HPDE6-E6E7 (cell line): ENCODE results near the gene HTRA2.

ENCODE experiments used
- DNase-seq: peaks from one replicate; pipeline ENCODE4 v3.0.0; 2011; ENCODE audit warnings: missing footprints; ENCODE audit errors: extremely low spot score

The HTRA2 gene

DNA sequence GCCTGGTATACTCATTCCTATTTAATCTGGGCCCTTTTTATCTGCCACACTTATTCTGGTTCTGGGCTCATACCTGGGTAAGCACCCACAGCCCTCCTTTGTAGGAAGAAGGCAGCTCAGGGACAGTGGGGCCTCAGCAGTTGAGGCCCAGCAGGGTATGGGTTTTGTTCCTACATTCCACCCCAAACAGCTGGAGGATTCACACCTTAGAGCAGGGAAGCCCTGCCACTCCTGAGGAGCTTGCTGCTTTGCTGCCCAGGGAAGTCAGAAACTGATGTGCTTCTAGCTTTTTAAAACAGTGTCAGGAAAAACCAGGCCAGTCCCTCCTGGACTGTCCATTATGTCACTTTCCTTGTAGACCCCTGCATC is 29.2 kb upstream of the HTRA2 start:
- no peak for DNase-seq

DNA sequence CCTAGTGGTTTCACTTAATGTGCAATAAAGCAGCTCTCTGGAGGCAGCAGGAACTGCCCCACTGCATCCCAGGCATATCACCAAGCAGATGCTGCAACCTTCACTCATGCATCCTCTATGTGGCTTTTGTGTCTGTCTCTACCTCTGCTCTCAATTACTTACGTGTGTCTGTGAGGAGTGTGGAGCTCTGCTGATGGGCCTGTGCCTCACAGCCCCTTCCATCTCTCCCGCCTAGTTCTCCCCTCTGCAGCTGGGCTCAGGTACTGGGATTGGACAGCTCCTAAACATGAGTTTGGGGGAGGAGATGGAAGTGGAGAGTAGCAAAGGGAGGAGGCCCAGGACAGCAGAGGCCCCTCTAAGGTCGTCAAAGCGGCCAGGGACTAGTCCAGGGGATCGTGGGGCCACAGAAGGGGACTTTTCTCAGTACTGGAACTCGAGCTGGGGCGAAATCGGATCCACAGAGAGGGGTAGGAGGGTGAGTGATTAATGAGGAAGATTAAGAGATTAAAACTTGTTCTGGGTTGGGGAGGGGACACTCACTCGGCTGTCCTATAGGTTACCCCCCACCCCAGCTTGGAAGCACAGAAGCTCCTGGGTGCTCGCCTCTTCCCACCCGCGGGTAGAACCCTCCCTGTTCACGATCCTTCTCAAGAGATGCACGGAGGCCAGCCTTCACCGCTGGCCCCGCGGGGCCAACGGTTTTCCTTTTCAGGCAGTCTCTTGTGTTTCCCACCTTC is 28.2 kb upstream of the HTRA2 start:
- DNase-seq = no peak

DNA sequence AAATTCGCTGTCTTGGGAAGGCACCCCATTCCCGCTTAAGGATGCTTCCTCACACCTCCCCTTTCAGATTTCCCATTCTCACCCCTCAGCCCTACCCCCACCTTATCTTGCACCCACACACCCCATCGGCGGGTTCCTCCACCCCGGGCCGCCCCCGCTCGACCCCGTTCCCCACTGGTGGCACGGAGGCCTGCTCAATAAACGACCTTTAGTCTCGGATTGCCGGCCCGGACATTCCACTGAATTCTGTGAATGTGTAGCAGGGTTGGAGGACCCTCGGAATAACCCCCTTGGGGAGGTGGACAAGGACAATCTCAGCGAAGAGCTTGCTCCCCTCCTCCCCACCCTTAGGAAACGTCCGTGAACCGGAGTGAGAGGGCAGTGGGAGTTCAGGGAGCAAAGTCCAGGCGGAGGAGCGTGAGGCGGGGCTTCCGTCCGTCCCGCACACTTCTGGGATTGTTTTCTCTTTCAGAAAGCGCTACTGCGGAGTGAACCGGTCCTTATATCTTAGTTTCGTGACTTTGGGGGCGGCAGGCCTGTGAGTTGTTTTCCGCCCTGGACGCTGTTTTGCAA is 27.5 kb upstream of the HTRA2 start:
- DNase-seq = no peak

- no peak for DNase-seq
These were observed 26.8 kb upstream of the HTRA2 start for GRCh38 chr2:74502720-74503505.

DNA sequence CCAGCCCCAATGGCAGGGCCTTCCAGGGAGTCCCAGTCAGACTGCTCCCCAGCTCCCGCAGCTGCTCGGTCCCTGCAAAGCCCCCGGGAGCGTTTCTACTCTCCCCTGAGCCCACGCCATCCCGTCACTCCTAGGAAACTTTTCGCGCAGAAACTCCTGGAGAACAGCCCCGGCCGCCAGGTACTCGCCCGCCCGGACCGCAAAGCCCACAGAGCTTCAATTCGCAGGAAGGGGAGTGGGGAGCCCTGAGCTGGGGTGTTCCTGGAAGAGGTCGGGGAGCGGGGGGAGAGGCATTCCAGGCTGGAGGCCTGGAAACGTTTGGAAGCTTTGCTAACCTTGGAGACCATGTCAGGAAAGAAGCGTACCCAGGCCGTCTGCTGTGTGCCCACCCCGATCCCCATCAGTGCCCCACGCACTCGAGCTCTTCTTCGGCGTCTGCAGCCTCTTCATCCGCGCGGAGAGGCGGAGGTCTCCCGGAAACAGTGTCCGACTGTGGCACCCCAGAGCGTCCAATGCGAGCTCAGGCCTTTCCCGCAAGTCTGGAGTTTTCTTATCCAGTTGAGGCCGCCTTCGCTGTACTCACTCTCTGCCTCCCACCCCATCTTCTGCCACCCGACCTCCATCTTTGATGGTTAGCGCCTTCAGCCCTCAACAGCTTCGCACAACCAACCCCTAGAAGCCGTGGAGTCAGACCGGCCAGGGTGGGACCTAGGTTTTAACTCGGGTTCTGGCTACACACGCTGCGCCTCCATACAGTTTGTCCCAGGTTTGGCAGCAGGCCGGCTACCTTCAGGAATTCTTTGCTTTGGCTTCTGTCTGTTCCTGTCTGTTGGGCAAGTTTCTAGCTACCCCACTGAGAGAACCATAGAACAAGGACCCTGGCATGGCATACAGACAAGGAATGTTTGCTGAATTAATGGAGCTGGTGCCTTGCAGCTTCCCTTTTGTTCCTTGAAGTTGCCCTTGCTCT is 25.9 kb upstream of the HTRA2 start:
- no peak for DNase-seq

DNA sequence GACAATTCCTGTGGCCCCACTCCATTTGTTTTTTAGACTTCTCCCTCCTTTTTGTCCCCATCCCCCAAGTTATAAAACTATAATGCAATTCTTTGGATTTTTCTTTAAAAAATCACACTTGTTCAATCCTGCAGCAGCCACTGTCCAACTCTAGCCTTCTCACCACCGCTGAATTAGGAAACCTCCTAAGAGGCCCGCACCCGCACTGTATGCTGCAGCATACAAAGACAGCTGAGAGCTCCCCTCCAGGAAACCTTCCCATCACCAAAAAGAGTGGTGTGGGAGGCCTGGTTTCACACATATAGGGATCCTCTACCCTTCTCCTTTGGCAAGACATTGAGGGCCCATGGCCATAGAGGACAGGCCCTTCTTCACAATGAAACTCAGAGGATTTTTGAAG is 25.1 kb upstream of the HTRA2 start:
- DNase-seq = no peak

DNA sequence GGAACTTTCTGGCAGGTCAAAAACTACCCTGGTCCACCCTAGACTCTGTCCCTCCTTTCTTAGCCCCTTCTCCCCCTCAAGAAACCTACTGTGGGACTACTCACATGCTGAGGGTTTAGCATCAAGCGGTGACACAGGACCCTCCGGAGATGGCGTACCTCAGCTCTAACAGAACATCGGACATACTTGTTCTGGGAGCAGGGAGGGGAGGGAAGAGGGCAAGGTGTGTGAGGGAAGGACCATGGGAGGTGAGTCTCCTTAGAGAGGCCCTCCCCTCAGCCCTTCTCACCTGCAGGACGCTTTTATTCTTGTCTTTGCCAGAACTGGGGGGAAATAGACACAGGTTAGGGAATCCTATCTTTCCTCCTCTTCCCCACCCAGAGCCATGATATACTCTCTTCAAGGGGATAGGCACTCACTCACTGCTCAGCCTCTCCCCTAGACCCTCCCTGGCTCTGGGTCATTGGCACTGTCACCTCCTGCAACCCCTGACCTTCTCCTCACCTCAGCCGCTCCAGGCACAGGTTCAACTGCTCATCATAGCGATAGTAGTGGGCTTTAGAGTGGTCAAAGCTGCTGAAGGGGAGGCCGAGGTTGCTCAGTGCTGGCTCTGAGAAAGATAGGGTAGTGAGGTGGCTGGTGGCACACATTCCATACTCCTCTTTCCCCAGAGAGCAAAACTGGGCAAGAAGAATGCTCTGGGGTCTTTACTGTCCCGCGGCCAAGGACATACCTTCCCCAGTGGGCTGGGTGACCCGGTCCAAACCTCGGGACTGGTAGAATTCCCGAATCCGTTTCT is 24.1 kb upstream of the HTRA2 start:
- no peak for DNase-seq

DNA sequence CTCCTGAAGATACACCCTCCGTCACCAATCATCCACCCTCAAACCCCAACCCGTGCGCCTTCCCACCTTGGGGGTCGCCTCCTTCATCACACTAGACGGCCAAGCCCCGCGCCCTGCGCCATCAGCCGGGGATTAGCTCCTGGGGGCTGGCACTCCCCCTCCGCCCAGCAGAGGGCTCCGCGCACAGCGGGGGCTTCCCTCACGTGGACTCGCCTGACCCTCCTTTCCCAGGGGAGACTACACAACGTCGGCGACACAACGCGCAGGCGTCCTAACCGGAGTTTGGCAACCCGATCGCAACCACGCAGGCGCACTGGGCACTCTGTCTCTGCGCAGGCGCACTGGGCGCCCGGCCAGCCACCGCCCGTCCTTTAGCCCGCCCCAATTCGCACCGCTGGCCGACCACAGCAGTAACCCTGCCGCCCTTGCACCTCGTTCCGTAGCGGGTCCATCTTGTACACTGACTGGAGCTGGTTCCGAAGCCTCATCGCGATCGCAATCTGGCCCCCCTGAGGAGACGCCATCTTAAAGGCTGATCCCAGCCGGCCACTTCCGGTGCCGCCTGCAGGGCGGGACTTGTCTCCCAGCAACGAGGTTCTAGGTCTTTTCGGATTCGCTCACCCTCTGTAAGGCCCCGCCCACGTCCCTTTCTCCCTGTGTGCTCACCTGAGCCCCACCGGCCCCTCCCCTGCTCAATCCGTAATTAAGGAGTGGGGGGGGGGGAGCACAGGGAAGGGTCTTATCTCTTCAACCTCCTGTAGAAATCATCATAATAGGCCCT is 22.4 kb upstream of the HTRA2 start, which contains the start of gene PCGF1:
TSS of gene PCGF1 (minus strand) at position 551 of the 781 bp plus-strand sequence. CDS start at position 524, 27 bp downstream.
- DNase-seq = peak; percentile 93

DNA sequence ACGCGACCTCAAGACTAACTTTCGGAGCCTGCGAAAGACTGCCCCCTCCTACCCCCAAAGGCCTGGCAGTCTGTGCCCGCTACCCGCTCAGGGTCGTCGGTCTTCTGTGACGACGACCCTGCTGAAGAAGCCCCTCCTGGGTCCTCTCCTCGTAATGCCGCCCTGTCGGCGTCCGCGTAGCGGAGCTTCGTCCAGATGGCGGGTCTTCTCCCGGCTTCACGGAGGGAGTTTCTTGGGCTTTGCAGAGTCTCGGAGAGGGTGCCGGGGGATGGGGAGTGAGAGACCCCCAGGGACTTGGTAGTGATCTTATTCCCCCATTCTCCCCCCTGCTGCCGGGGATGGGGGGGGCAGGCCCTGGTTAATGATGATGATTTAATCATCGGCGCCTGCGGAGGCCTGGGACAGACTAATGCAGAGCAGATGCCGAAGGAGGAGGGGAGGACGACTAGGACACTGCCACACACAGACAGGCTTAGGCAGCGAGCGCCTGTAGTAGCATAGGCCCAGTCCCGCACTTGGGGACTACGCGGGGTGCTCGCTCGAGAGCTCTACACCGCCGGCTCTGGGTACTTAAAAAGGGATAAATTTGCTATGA is 21.7 kb upstream of the HTRA2 start:
- no peak for DNase-seq

DNA sequence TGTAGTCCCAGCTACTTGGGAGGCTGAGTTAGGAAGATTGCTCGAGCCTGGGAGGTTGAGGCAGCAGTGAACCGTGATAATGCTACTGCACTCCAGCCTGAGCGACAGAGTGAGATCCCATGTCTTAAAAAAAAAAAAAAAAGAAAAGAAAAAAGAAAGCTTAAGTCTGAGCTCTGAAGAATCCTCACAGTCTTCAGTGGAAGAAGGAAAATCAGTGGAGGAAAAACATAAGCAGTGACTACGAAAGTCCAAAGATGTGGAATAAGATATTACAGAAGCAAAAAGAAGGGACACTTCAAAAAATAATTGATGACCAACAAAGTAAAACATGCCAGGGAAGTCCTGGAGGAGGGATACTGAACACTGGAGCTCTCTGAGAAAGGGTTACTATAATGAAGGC is 19.5 kb upstream of the HTRA2 start:
- no peak for DNase-seq

DNA sequence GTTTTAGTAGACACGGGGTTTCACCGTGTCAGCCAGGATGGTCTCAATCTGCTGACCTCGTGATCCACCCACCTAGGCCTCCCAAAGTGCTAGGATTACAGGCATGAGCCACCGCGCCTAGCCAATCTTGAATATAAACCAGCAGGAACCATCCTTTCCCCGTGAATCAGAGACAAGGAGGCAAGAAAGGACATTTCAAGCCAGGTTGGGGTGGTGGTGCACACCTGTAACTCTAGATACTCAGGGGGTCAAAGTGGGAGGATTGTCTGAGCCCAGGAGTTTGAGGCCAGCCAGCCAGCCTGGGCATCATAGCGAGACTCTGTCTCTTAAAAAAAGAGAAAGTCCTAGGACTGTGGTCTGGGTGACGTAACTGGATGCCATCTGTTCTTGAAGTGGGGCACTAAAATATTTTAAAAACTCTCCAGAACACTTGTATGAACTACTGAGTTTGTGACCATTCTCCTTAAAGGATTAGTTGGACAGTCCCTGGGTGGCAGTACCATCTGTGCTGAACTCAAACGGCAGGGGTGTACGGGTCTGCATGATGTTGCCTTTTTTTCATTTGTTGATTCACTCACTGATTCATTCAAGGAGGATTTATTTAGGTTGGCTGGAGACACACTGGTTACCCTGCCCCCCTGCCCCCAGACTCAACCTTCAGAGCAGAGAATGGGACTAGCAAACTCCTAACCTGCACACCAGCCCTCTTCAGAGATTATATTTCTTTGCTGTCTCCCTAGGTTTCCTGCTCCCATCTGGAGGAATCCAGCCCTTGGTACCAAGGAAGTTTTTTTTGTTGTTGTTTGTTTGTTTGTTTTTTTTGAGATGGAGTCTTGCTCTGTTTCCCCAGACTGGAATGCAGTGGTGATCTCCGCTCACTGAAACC is 18.4 kb upstream of the HTRA2 start:
- DNase-seq = no peak

- no peak for DNase-seq
These were observed 16.8 kb upstream of the HTRA2 start for GRCh38 chr2:74512744-74513604.

GRCh38 chr2:74513605-74514367 is 15.9 kb upstream of the HTRA2 start:
- no peak for DNase-seq

- DNase-seq = no peak
These were observed 15.1 kb upstream of the HTRA2 start, which contains the start of gene TLX2 for GRCh38 chr2:74514368-74515270. TSS of gene TLX2 (plus strand) at chr2:74514450. CDS start at chr2:74514807, 357 bp downstream.

DNA sequence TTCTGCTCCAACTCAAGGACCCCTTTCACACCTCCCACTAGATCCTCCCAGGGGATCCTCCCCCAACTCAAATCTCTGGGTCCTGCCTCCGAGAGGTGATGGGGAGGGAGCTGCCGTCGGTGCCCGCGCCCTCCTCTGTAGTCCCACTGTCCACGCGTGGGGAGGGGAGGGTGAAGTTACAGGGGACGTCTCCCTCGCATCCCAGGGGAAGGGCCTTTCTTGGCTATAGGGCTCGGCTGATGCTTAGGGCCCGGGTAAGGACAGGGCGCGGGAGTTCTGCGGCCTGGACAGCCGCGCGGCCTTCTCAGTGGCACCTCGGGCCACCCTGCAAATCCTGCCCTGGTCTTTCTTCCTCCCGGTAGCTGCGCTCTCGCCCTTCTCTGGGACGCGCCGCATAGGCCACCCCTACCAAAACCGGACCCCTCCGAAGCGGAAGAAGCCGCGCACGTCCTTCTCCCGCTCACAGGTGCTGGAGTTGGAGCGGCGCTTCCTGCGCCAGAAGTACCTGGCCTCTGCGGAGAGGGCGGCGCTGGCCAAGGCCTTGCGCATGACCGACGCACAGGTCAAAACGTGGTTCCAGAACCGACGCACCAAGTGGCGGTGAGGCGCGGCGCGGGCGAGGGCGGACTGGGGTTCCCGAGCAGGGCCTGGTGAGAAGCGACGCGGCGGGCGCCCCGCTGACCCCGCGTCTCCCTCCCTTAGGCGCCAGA is 14.3 kb upstream of the HTRA2 start:
- no peak for DNase-seq
